IMR-90 (cell line): ENCODE measurements around the gene PSEN2. TPM values are rescaled to one million over a fixed set of nuclear protein-coding genes. Genes with fewer than 3 reads are reported as not detected.

Source experiments
- ATAC-seq: fragments of 200-7000 bp; cut with Tn5 transposase; 2 replicates; pipeline ENCODE4 v1.9.1; 2020; ENCODE audit warnings: low read depth, mild to moderate bottlenecking, moderate library complexity
- BruUV-seq: library from RNA; stranded (reverse); fragments of 400-500 nt; replicated peaks from 2 replicates; lab custom pipeline; 2021; lab: Mats Ljungman, UMichigan
- CTCF ChIA-PET: fragments of 300-600 bp; formaldehyde crosslinking; extraction: SDS; loops from one replicate; lab custom pipeline; 2021; ENCODE audit warnings: antibody characterized with exemption; lab: Yijun Ruan, JAX
- POLR2A ChIA-PET: fragments of 300-600 bp; sonication (Branson Sonifier 250); formaldehyde crosslinking; loops from one replicate; lab custom pipeline; 2022; ENCODE audit warnings: antibody characterized with exemption; ENCODE audit not compliant: unreplicated experiment; lab: Charles Lee
- DNase-seq: peaks from one replicate; pipeline ENCODE4 v3.0.0; 2013
- H2AFZ ChIP-seq: replicated peaks from 2 replicates; pipeline ENCODE3; 2013; ENCODE audit warnings: low read length, mild to moderate bottlenecking; ENCODE audit not compliant: poor library complexity
- H2AK5ac ChIP-seq: 2 replicates; pipeline ENCODE4 v1.6.1; 2013; ENCODE audit warnings: low read depth, low read length, inconsistent platforms
- H2AK9ac ChIP-seq: replicated peaks from 2 replicates; pipeline ENCODE3; 2013; ENCODE audit warnings: mild to moderate bottlenecking, low read depth, low read length, moderate library complexity; ENCODE audit not compliant: poor library complexity
- H2BK120ac ChIP-seq: 2 replicates; pipeline ENCODE4 v1.6.1; 2013; ENCODE audit warnings: low read depth, low read length, inconsistent platforms
- H2BK15ac ChIP-seq: 3 replicates; pipeline ENCODE4 v1.6.1; 2013; ENCODE audit warnings: low read depth, low read length, inconsistent platforms
- H2BK20ac ChIP-seq: 2 replicates; pipeline ENCODE4 v1.6.1; 2013; ENCODE audit warnings: low read depth, mild to moderate bottlenecking, inconsistent platforms, low read length, moderate library complexity
- H2BK5ac ChIP-seq: 2 replicates; pipeline ENCODE4 v1.6.1; 2013; ENCODE audit warnings: mild to moderate bottlenecking, low read depth, low read length, inconsistent platforms; ENCODE audit not compliant: poor library complexity, severe bottlenecking
- H3K14ac ChIP-seq: replicated peaks from 2 replicates; pipeline ENCODE4 v1.6.1; 2013; ENCODE audit warnings: low read depth, low read length, inconsistent platforms
- H3K18ac ChIP-seq: 2 replicates; pipeline ENCODE4 v1.6.1; 2013; ENCODE audit warnings: low read depth, low read length, control low read depth
- H3K23ac ChIP-seq: 2 replicates; pipeline ENCODE4 v1.6.1; 2013; ENCODE audit warnings: low read depth, low read length, inconsistent platforms
- H3K27ac ChIP-seq: 2 replicates; pipeline ENCODE4 v1.5.1; 2013; ENCODE audit warnings: mild to moderate bottlenecking, control low read depth, low read length; ENCODE audit not compliant: insufficient read depth
- H3K27me3 ChIP-seq: 2 replicates; pipeline ENCODE4 v1.6.1; 2013; ENCODE audit warnings: low read length; ENCODE audit not compliant: control insufficient read depth, insufficient read depth
- H3K36me3 ChIP-seq: 2 replicates; pipeline ENCODE4 v1.6.1; 2013; ENCODE audit warnings: low read length, mixed read lengths; ENCODE audit not compliant: control insufficient read depth, insufficient read depth
- H3K4ac ChIP-seq: 2 replicates; pipeline ENCODE4 v1.6.1; 2013; ENCODE audit warnings: low read depth, low read length, inconsistent platforms
- H3K4me1 ChIP-seq: 2 replicates; pipeline ENCODE4 v1.6.1; 2013; ENCODE audit warnings: low read length, mixed read lengths; ENCODE audit not compliant: control insufficient read depth, insufficient read depth
- H3K4me2 ChIP-seq: 2 replicates; pipeline ENCODE4 v1.6.1; 2013; ENCODE audit warnings: low read depth, mild to moderate bottlenecking, control low read depth, low read length, moderate library complexity
- H3K4me3 ChIP-seq: 2 replicates; pipeline ENCODE4 v1.5.1; 2013; ENCODE audit warnings: low read depth, mild to moderate bottlenecking, control low read depth, low read length, moderate library complexity; ENCODE audit not compliant: insufficient read depth
- H3K56ac ChIP-seq: 2 replicates; pipeline ENCODE4 v1.6.1; 2013; ENCODE audit warnings: low read length, inconsistent platforms; ENCODE audit not compliant: insufficient read depth; ENCODE audit errors: extremely low read depth
- H3K79me1 ChIP-seq, 2 experiments: 2 replicates each; pipeline ENCODE4 v1.6.1; 2013; ENCODE audit warnings: low read length in 2 of 2, inconsistent platforms in 1 of 2, low read depth in 1 of 2
- H3K9ac ChIP-seq: 2 replicates; pipeline ENCODE4 v1.6.1; 2013; ENCODE audit warnings: low read depth, low read length, control low read depth
- H3K9me1 ChIP-seq: 2 replicates; pipeline ENCODE4 v1.6.1; 2013; ENCODE audit warnings: low read length, inconsistent platforms; ENCODE audit not compliant: insufficient read depth
- H3K9me3 ChIP-seq: 2 replicates; pipeline ENCODE4 v1.6.1; 2013; ENCODE audit warnings: low read length; ENCODE audit not compliant: control insufficient read depth, insufficient read depth
- H4K20me1 ChIP-seq: 2 replicates; pipeline ENCODE4 v1.6.1; 2013; ENCODE audit warnings: low read length, inconsistent platforms; ENCODE audit not compliant: insufficient read depth
- H4K5ac ChIP-seq: 2 replicates; pipeline ENCODE4 v1.6.1; 2013; ENCODE audit warnings: mild to moderate bottlenecking, low read depth, low read length, control low read depth
- H4K8ac ChIP-seq, 2 experiments: 2 replicates each; pipeline ENCODE4 v1.6.1; 2013; ENCODE audit warnings: low read depth in 2 of 2, low read length in 2 of 2, control low read depth in 1 of 2, inconsistent platforms in 1 of 2
- H4K91ac ChIP-seq: 2 replicates; pipeline ENCODE4 v1.6.1; 2013; ENCODE audit warnings: low read depth, low read length, inconsistent platforms; ENCODE audit not compliant: insufficient read depth
- BHLHE40 ChIP-seq: fragments of 150-350 bp; IDR thresholded peaks from 2 replicates; pipeline ENCODE4 v1.6.1; 2016; ENCODE audit warnings: mild to moderate bottlenecking, low read depth, low read length
- CEBPB ChIP-seq: IDR thresholded peaks from 2 replicates; pipeline ENCODE4 v1.6.1; 2012; ENCODE audit warnings: low read depth, low read length, improper control_type of control experiment
- CHD1 ChIP-seq: IDR thresholded peaks from 2 replicates; pipeline ENCODE4 v1.6.1; 2012; ENCODE audit warnings: low read depth, low read length, improper control_type of control experiment
- FOS ChIP-seq: fragments of 150-350 bp; IDR thresholded peaks from 2 replicates; pipeline ENCODE4 v1.6.1; 2016; ENCODE audit warnings: low read depth, low read length
- MAFK ChIP-seq: IDR thresholded peaks from 2 replicates; pipeline ENCODE4 v1.6.1; 2012; ENCODE audit warnings: low read depth, low read length, improper control_type of control experiment
- MAZ ChIP-seq: IDR thresholded peaks from 2 replicates; pipeline ENCODE4 v1.6.1; 2012; ENCODE audit warnings: low read depth, mild to moderate bottlenecking, low read length, improper control_type of control experiment, moderate library complexity, borderline replicate concordance
- MXI1 ChIP-seq: IDR thresholded peaks from 2 replicates; pipeline ENCODE4 v1.6.1; 2012; ENCODE audit warnings: low read depth, mild to moderate bottlenecking, low read length, moderate library complexity, borderline replicate concordance
- NFE2L2 ChIP-seq: fragments of 150-350 bp; IDR thresholded peaks from 2 replicates; pipeline ENCODE4 v1.6.1; 2016; ENCODE audit warnings: low read depth, mild to moderate bottlenecking, low read length
- RAD21 ChIP-seq: IDR thresholded peaks from 2 replicates; pipeline ENCODE4 v1.6.1; 2012; ENCODE audit warnings: low read length, improper control_type of control experiment
- RCOR1 ChIP-seq: IDR thresholded peaks from 2 replicates; pipeline ENCODE4 v1.6.1; 2012; ENCODE audit warnings: mild to moderate bottlenecking, low read length, improper control_type of control experiment; ENCODE audit not compliant: insufficient replicate concordance
- RFX5 ChIP-seq: IDR thresholded peaks from 2 replicates; pipeline ENCODE4 v1.8.0; 2012; ENCODE audit warnings: low read depth, mild to moderate bottlenecking, low read length, moderate library complexity
- SMC3 ChIP-seq: fragments of 150-350 bp; IDR thresholded peaks from 2 replicates; pipeline ENCODE4 v1.6.1; 2016; ENCODE audit warnings: low read depth, mild to moderate bottlenecking, antibody characterized with exemption, low read length, moderate library complexity
- WGBS, 2 experiments: methylation state at CpG; one replicate each; pipeline versions ENCODE4 v1.1.5 to v1.1.7; 2013; ENCODE audit warnings: missing lambda C conversion rate in 2 of 2; ENCODE audit not compliant: insufficient read length in 1 of 2; ENCODE audit errors: extremely low coverage in 2 of 2; 5-methylcytosine and 5-hydroxymethylcytosine counted together
- dilution Hi-C: fragments of 300-500 bp; cut with HindIII; formaldehyde crosslinking; loops from one replicate; pipeline ENCODE4 v1.14.3; 2018; ENCODE audit warnings: low sequenced_read_pairs; ENCODE audit not compliant: unreplicated experiment
- in situ Hi-C: fragments of 300-500 bp; cut with MboI; formaldehyde crosslinking; loops from 3 replicates; pipeline ENCODE4 v1.14.3; 2019; ENCODE audit warnings: low sequenced_read_pairs, inconsistent platforms, mixed read lengths
- intact Hi-C: fragments of 100-400 bp; cut with micrococcal nuclease; formaldehyde crosslinking; loops from 2 replicates; pipeline ENCODE4 v1.10.0; 2022
- polyA plus RNA-seq, 3 experiments: library from polyadenylated mRNA; depleted of rRNA; stranded (reverse); fragments of >200 nt; gene quantifications; 2 replicates each; pipeline ENCODE4 v1.2.3, GENCODE V29; 2012; ENCODE audit warnings: low replicate concordance in 1 of 3
- total RNA-seq: library from RNA; depleted of rRNA; stranded (reverse); fragments of >200 nt; gene quantifications from 2 replicates; pipeline ENCODE4 v1.2.3, GENCODE V29; 2012
- TF ChIP-seq, protein P1 (sequence below): fragments of 150-350 bp; IDR thresholded peaks from 2 replicates; pipeline ENCODE4 v1.6.1; 2016; ENCODE audit warnings: low read depth, mild to moderate bottlenecking, low read length, moderate library complexity, borderline replicate concordance

Gene PSEN2
- total and polyA plus RNA-seq, 2 of the 4 experiments (the other 2 are of a cell fraction): 15.0 to 24.4 TPM

DNA sequence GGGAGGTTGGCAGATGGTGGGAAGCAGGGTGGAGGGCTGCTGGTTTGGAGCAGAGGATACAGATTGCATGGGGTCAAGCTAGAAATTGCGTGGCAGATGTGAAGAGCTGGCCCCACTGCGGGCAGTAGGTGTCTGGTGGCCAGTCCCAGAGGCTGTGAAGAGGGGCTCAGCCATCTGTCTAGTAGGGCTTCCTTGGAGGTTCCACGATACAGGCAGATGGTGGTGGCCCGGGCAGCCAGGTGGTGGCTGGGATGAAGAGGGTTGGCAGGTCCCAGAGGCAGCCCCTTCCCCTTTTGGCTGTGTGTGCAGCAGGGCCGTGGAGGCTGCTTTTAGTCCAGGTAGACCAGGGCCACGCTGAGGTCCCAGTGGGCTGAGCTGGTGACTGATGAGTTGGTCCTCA lies 16.6 kb downstream of the PSEN2 start:
- H3K27me3 ChIP-seq: no peaks in the 10 kb centered on the region
- peaks cover 3% of the 10 kb centered on the region; the same call in 1 of the 2 replicates for H4K20me1 ChIP-seq
- H3K79me1 ChIP-seq: peaks cover 0 to 9% of the 10 kb centered on the region in 2 experiments; a peak in 1 of 4 replicates
- H3K27ac ChIP-seq: no peak overlapping the region
- no peak overlapping the region for H4K8ac ChIP-seq
- peaks cover 12% of the 10 kb centered on the region for H3K36me3 ChIP-seq
- no peaks in the 10 kb centered on the region for H3K9me3 ChIP-seq
- H4K91ac ChIP-seq: no peak overlapping the region
- no peak overlapping the region for H3K4me2 ChIP-seq
- no peak overlapping the region for H3K23ac ChIP-seq
- in situ Hi-C loops: no loop called here
- no peak overlapping the region for H4K5ac ChIP-seq
- no peak overlapping the region for H3K4me3 ChIP-seq
- CTCF ChIA-PET: no interaction called here
- BruUV-seq: no TSS peak
- no peak for TF ChIP-seq CHD1
- no peak for TF ChIP-seq MXI1
- TF ChIP-seq RAD21: no peak
- TF ChIP-seq, protein P1, sequence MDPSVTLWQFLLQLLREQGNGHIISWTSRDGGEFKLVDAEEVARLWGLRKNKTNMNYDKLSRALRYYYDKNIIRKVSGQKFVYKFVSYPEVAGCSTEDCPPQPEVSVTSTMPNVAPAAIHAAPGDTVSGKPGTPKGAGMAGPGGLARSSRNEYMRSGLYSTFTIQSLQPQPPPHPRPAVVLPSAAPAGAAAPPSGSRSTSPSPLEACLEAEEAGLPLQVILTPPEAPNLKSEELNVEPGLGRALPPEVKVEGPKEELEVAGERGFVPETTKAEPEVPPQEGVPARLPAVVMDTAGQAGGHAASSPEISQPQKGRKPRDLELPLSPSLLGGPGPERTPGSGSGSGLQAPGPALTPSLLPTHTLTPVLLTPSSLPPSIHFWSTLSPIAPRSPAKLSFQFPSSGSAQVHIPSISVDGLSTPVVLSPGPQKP: no peak
- TF ChIP-seq SMC3: no peak
- TF ChIP-seq CEBPB: no peak
- TF ChIP-seq FOS: no peak
- no peak for TF ChIP-seq NFE2L2
- TF ChIP-seq RCOR1: no peak
- no peak for TF ChIP-seq MAFK
- no peak for TF ChIP-seq BHLHE40
- TF ChIP-seq RFX5: no peak
- no peak for TF ChIP-seq MAZ
- no peak overlapping the region for H3K14ac ChIP-seq
- H2BK20ac ChIP-seq: no peak overlapping the region
- H3K9ac ChIP-seq: no peak overlapping the region
- peaks cover 22% of the 10 kb centered on the region for H3K9me1 ChIP-seq
- no peak overlapping the region for H3K56ac ChIP-seq
- H2AK5ac ChIP-seq: no peak overlapping the region
- ATAC-seq (no peak), DNase-seq (no peak)
- no peak overlapping the region for H3K4ac ChIP-seq
- no peak overlapping the region for H3K18ac ChIP-seq
- H2BK5ac ChIP-seq: no peak overlapping the region
- dilution Hi-C loops: no loop called here
- POLR2A ChIA-PET: no interaction called here
- peaks cover 10% of the 10 kb centered on the region for H3K4me1 ChIP-seq
- WGBS, 2 experiments: 80% methylated on average over 1 of the region's 6 CpGs; no CpG with 5 or more reads in 1 of the 2 experiments
- no peak overlapping the region for H2BK120ac ChIP-seq
- no peak overlapping the region for H2BK15ac ChIP-seq
- H2AFZ ChIP-seq: no peak overlapping the region
- intact Hi-C loops: no loop called here
- no peak overlapping the region for H2AK9ac ChIP-seq
